ENCODE results near the gene SLC12A8. TPM values are rescaled to one million over a fixed set of nuclear protein-coding genes. Genes with fewer than 3 reads are reported as not detected.

SLC12A8 gene
- total RNA-seq, 1 donor from 2014 or later, result 0.20 TPM

DNA sequence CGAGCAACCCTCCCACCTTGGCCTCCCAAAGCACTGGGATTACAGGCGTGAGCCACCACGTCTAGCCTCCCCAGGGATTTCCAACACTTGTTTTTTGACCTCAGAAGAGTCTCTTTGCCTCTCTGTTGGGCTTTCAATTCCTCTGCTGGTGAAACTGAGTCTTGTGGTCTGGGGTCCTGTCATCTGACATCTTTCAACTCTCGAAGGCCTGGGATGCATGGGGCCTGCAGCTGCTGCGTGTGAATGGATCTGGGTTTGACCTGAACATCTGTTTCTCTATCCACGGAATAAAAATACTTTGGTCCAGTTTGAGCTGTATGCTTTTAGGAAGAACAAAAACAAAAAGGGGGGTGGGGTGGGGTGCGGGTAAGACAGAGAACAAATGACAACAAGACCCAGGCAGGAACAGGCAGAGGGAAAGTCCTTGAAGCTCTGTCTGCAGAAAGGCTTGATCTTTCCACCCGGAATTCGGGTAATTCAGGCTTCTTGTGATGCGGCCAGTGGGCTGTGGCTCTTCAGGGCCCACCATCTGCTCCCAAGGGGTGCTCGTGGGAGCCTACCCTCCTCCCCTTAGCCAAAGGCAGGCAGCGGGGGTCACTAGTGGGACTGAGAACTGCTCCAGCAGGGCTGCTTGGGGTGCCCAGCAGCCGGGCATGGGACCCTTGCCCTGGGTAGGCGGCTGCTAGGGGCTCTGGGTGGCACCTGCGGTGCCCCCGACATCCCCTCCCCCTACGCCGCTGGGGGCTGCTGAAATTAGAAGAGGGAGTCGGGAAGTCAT is 71.5 kb downstream of the SLC12A8 start:
- no peak for DNase-seq (ENCODE audit: low read depth in 2 of 2)

DNA sequence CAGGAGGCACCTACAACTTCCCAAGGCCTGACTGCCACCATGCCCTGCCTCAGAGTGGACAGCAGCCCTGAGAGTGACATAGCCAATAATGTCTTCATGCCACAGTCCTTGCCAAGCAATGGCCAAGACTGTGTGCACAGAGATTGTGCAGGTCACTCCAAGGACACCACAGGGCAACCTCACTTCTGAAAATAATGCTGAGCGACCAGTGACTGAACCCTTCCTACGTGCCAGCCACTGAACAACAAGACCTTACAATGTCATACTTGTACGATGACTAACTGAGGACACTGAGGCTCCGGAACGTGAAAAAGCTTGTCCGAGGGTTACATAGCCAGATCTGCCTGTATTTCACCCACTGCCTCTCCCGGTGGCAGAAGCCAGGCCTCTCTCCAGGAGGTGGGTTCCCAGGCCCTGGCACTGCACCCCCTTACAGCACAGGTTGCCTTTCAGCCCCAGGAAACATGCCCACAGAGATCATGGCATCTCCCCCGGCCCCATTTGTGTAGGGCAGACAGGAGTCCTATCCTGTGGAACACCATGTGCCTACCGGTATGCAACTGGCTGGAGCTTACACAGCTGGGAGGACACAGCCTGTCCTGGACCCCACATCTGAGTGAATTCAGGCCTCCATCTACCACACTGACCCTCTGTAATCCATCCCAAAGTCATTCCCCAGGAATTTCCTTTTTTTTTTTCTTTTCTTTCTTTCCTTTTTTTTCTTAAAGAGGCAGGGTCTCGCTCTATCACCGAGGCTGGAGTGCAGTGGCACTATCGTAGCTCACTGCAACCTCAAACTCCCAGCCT is 72.3 kb downstream of the SLC12A8 start:
- peak in 1 of 2 donors; percentile 54 for DNase-seq (ENCODE audit: low read depth in 2 of 2)

DNA sequence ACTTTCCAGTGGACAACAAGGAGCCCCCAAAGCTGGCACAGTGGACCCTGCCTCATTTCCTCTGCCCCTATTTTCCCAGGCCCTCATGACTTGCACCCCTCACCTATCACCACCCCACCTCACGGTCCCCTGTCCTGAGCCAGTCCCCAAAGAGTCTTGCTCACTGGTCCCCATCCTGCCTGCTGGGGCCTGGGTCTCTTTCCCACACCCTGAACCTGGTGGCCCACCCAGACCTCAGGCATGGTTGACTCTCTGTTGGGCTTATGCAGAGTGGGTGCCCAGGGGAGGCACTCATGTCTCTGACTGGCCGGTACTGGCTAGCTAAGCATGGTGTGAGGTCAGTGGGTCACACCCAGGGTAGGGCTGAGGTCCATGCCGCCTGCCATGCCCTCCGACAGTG is 73.2 kb downstream of the SLC12A8 start:
- no peak for DNase-seq (ENCODE audit: low read depth in 2 of 2)

DNA sequence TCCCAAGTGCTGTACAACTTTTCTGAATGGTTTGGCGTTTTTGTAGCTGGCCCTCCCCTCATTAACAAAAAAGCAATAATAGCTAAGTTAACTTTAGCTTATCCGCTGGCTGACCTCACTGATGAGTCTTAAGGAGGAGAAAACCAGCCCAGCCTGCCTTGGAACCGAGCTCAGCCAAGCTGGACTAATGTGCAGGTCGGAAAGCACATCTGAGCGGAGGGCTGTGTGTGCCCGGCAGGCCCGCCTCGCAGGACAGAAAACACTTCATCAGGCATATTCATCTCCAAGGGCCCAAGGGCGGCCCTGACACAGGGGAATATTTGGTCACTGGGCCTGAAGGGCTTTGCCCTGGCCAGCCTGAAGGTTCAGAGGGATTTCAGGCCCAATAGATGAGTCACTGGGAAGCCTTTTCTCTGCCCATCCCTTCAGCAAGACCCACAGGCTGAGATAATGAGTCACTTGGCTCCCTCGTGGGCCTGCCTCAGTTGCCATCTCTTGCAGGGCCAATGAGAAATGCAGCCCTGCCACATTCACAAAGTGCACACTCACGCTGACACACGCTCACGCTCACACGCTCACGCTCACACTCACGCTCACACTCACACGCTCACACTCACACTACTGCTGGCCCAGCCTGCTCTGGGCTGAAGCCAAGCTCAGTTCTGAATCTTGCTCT is 75.1 kb downstream of the SLC12A8 start:
- no peak for DNase-seq (ENCODE audit: low read depth in 2 of 2)

DNA sequence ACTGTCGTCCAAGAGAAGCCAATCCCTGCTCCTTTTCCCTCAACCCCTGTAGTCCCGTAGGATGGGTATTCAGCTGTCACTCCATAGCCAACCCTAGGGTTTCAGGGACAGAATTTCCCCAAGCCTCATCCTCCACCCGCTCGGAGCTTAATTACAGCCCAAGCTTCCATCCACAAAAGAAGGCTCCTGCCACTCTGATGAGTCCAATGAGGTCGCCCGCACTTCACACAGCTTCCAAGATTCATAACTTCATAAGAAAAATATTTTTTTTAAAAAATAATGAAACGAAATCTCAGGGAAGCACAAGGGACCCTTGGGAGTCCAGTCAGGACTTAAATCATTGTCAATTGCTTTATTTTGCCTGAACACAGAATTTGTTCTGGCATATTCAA is 75.6 kb downstream of the SLC12A8 start:
- DNase-seq (ENCODE audit: low read depth in 2 of 2), result no peak

DNA sequence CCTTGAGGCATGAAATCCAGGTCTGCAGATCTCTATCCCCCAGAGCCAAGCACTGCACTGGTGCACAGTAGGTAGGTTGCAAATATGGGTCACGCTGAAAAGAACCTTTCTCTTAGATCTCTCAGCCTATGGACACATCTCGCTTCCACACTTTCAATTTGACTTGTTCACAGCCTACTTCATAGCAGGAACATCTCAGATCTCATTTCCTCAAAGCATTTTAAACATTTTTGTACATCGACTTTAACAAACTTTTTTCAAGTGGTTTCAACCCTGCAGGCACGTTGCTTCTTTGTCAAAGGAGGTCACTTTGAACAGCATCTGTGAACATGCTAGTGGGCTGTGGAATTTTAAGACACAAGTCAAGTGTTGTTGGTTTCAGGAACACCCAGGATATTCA is 76.0 kb downstream of the SLC12A8 start:
- no peak for DNase-seq (ENCODE audit: low read depth in 2 of 2)

DNA sequence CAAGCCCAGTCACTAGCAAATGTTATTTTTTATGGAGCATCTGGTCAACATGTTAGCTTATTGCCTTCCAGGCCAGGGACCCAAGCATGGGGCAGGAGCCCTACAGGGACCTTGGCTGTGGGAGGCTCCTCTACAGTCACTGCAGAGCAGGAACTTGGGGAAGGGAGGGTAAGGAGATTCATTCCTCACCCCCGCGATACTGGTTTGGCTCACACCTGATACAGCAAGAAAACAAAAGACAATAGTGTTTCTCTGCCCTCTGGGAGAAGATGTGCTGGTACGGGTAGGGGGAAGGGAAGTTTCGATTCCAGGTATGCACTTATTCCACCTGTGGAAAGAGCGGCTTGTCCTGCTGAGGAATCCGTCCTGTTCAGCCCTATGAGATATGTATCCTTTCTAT is 77.6 kb downstream of the SLC12A8 start:
- DNase-seq (ENCODE audit: low read depth in 2 of 2), result no peak

DNA sequence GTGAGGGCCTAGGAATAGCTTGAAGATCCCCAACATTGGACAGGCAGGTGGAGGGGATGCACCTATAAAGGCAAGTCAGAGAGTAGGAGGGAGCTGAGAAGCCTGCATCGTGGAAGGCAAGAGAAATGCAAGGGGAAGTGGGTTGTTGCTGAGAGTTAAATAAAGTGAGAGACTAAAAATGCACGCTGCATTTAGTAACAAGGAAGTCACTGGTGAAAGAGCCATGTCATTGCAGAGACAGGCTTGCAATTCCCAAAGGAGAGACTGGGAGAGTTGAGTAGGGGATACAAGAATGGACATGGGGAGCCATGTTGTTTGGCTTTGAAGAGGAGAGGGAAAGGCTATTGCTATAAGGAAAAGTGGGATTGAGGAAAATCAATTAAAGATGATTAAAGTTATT is 79.7 kb downstream of the SLC12A8 start:
- DNase-seq (ENCODE audit: low read depth in 2 of 2), result no peak

DNA sequence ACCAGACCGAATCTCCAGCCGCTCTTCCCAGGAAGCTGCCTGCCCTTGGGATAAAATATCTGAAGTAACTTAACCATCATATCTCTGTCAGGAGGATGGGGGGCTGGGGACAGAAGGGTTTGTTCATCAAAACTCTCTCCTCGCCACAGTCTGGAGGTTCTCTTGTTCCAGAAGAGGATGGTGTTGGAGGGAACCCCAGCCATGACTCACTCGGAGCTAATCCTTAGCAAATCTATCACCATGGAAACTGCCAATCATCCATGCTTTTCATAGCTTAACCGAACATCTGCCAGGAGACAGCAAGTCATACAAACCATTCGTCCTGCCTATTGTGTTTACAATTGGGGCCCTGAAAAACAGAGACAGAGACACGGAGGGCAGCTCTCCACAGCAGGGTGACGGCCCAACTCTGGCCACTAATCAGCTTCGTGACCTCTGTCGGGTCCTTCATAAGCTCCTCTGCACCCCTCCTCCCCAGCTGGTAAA is 83.0 kb downstream of the SLC12A8 start:
- peak in 1 of 2 donors; percentile 94 for DNase-seq (ENCODE audit: low read depth in 2 of 2)

DNA sequence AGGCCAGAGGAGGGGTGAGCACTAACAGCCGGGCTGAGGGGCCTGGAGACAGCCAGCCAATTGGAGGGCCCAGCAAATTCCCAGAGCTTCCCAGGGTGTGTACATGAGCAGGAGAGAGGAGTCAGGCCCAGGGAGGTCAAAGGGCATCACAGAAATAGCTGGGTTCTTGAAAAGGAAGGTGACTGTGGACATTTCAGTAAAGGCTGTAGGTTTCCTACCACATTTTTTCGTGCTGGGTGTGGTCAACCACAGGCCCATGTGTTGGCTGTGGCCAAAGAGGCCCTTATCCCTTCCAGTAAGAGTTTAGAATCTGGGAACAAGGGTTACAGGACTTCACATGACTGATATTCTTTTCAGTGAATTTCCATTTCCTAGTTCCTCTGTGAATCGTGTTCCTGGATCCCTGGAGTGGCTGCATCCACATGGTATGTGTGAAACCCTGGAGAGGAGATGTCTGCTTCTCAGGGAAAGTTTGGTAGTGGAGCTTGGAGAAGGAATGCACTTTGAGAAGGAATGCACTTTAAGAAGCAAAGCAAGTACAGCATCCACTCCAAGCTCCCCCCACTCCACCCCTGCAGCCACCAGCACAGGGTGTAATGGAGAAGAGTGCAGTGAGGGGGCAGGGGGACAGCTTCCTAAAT is 83.6 kb downstream of the SLC12A8 start:
- no peak for DNase-seq (ENCODE audit: low read depth in 2 of 2)

DNA sequence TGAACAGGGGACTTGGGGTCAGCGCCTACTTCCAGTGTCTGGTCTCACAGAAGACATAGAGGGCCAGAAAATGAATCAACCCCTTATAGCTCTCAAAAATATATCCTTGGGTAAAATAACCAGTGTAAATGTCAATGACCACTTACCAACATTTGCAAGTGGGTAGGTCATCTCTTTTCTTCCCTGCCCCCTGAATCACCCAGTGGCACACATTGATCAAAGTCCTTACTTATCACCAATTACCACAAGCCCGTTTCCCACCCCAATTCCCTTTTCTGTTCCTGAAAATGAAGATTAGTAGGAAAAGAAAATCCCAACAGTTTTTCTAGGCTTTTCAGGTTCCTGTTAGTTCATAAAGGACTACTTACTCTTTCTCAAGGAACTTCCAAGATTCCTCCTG is 86.2 kb downstream of the SLC12A8 start:
- DNase-seq (ENCODE audit: low read depth in 2 of 2), result no peak

DNA sequence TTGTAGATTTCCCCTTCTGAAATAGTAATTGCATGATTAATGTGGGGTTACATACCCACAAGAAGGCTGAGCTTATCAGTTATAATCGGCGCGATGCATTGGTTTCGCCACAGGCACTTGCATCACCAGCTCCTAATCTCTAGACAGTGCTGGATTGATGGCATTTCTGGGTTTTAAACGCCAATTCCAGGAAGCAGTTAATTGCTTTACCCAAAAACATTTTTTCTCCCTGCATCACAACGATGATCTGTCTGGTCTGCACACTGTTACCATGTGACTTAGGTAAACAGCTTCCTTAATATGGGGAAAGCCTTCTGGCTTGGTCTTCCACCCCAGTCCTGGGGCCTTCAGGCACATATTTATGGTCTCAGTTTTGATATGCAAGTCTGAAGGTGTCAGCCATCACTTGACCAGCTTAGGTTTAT is 86.7 kb downstream of the SLC12A8 start:
- no peak for DNase-seq (ENCODE audit: low read depth in 2 of 2)

DNA sequence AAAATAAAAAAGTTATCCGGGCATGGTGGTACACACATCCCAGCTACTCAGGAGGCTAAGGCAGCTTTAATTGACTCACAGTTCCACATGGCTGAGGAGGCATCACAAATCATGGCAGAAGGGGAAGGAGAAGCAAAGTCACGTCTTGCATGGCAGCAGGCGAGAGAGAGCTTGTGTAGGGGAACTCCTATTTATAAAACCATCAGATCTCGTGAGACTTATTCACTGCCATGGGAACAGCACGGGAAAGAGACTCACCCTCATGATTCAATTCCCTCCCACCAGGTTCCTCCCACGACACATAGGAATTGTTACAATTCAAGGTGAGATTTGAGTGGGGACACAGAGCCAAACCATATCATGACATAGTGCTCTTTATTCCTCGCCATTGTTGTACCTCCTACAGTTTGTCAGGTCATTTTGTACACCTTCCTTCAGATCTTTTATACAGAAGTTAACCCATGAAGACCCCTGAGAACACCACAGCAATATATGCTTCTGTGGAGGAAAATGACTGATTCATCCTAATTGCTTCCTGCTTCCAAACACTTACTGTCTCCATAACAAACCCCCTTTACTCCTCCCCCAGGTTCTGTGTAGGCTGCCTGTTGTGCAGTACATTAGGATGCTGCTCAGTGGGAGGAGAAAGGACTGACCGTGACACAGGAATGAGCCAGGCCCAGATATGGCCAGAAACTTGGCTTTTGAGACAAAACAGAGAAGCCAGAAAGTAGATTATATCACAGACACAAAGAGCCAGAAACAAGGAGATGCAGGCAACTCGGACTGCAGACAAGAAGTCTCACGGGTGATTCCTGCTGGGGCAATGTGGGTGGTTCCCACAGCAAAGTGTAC is 88.9 kb downstream of the SLC12A8 start:
- peak; percentile 52 to 86 for DNase-seq (ENCODE audit: low read depth in 2 of 2)

DNA sequence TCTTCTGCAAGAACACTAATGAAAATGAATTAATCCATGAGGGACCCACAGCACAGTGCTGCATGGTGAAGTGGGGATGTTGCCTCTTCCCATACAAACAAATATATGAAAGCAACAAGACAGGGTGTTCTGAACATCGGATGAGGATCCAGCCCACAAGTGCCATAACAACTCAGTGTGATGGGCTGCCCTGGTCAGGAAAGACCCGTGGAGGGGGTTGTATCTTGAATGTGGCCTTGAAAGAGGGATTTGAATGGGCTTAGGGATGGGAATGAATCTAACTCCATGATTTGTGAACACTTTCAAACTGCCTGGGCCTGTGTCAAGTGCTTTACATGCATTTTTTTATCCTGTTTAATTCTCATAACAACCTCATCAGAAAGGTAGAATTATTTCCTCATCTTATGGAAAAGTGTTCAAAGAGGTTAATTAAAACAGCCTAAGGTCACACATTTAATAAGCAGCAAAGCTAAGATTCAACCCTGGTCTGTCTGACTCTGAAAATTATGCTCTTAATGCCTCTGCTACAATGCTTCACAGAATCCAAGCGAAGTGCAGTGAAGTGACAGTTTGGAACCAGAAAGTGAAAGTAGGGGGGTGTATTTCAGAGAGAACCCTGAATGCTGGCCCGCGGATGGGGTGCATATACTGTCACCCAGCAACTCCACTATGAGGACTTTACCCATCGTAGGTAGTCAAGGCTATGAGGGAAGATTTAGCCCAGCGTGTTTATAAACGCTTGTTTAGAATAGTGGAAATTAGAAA is 91.1 kb downstream of the SLC12A8 start:
- no peak for DNase-seq (ENCODE audit: low read depth in 2 of 2)

DNA sequence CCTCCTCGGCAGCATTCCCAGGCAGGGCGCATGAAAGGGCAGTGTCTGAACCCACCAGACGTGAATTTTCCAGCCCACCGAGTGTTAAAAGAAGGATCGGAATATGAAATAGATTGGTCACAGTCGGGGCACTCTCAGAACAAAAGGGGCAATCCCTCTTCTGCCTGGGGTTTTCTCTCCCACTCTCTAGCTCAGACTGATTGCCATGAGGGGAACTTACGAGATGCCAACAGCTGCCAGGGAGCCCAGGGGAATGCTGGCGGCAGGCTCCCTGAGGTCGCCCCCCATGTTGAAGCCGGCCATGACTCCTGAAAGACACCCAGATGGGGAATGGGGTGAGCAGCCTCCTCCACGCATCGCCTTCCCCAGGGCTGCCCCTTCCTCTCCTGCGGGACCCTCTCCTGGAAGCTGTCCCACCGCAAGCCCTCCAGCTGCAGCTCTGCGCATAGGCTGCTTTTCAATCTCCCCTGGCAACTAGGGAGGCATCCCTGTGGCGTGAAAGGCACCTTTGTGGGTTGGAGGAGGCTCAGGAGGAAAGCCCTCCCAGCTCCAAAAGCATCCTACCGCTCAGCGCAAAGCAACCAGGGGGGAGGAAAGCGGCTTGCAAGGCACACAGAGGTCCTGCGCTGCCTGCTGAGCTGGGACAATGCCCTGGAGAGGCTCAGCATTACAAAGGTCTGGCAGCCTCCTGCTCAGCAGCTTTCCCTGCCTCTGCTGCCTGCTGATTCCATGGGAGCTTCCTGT is 92.0 kb downstream of the SLC12A8 start:
- DNase-seq (ENCODE audit: low read depth in 2 of 2), result no peak

DNA sequence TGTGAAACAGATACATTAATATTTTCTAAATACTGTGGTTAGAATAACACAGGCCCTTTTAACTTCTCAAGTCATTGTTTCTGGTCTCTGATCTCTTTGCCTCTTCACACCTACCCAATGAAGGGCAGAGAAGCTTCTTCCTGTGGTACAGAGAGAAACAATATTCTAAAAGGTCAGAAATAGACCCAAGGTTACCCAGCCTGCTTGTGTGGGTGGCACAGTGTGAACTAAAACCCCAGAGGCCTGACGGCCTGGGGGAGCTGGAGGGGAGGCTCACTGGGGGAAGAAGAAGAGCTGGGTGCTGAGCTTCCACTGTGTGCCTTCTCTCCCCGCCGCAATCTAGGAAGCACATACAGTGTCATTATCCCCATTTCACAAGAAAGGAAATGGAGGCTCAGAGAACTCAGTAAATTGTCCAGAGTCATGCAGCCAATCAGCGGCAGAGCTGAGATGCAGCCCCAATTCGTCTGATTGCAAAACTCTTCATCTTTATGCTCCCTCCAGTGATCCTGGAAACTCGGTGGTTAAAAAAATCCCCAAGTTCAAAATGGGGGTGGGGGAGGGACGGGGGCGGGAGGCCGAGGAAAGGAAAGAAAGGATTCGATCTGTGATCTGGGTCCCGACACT is 92.7 kb downstream of the SLC12A8 start:
- no peak for DNase-seq (ENCODE audit: low read depth in 2 of 2)

DNA sequence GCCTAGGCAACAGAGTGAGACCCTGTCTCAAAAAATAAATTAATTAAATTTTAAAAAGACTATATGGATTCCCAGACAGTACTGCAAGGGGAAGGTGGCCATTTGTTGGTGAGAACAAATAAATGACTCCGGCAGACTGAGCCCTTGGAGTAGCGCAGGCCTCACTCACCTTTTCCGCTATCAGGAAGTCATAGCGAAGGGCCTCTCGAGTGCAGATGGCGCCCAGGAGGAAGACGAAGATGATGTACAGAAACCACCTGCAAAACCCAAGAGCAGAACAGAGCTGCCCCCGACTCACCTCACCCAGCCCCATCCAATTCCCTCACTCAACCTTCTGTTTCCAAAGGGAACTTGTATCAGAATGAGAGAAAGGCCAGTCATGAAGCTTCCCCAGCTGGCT is 93.9 kb downstream of the SLC12A8 start:
- no peak for DNase-seq (ENCODE audit: low read depth in 2 of 2)

DNA sequence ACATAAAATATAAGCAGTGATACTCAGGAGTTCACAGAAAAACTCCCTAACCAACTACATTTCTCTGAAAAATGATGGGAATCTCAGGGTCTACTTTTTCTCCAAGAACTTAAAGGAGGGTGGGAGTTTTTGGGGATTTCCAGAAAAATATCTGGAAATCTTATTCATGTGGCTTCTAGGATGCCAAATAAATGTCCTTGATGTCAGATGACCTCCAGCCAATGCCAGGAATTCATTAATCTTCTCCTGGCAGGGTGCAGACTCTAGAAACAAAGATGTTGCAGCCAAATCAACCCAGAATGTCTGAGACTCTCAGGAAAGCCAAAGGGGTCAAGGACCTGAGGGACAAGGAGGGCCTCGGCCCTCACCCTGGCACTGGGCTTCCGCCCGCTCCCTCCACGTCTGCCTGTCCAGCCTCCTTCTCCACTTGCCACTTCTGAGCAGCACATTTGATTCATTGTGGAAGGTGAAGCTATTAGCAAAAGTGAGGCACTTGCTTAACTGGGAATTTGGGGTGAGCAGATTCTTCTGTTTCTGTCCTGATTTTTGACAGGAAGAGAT is 94.8 kb downstream of the SLC12A8 start:
- DNase-seq (ENCODE audit: low read depth in 2 of 2), result no peak
